ENCODE data around the gene DENND5B. TPM values are rescaled to one million over a fixed set of nuclear protein-coding genes. Genes with fewer than 3 reads are reported as not detected.
A peak's percentile ranks its signal among the peaks of the same experiment; 100 is the strongest.

Gene DENND5B
- polyA plus RNA-seq (2011; rRNA removed) (55.2 and 63.2 TPM in 2 replicates), polyA plus RNA-seq (2017; fragmentation: RNase III; extraction: RNeasy Plus Mini Kit Qiagen cat#74134 plus additional on column Dnase treatment) (14.9 to 15.5 TPM (median 15.3 TPM) in 3 replicates), polyA minus RNA-seq (2011; rRNA and poly(A)+ RNA removed) (58.4 and 60.4 TPM in 2 replicates)
- 13.2 and 17.1 TPM in 2 replicates for polyA plus RNA-seq (2012; cell fraction: cytosol; rRNA removed)
- 6.7 and 9.5 TPM in 2 replicates for polyA plus RNA-seq (2012; cell fraction: nucleus; rRNA removed)

GRCh38 chr12:31590642-31591379 lies at the start of gene DENND5B:
DENND5B (minus strand) TSS chr12:31591136; CDS start chr12:31590832, 304 bp downstream.
- ATAC-seq (peak; percentile 71 to 81), DNase-seq (ENCODE audit: low read depth in 1 of 2, low spot score in 1 of 2) (peak; percentile 64 to 78), FAIRE-seq (no peak)
- Histone ChIP-seq H3K27ac (peak within 1 kb of the TSS; percentile 86 to 97), H3K9me3 (no peaks in the 10 kb centered on the region), H3K4me1 (peaks cover 29% of the 10 kb centered on the region), H3K4me3 (peak within 1 kb of the TSS; percentile 60), H3K4me2 (peak within 1 kb of the TSS; percentile 85)
- POLR2A ChIA-PET, result interaction anchor here (0.8 to 3.6 kb wide), 12 partner anchors 11 to 265 kb away, joined by 3 to 44 read pairs (median 4); no protein-coding TSS in a partner anchor
- CTCF ChIA-PET, result interaction anchor here (0.6 to 3.4 kb wide), 11 partner anchors 8 to 187 kb away, joined by 3 to 21 read pairs (median 3); no protein-coding TSS in a partner anchor
- 4% methylated on average over 5 of the region's 117 CpGs for WGBS (ENCODE audit: missing lambda C conversion rate)
- TF ChIP-seq, protein P1, sequence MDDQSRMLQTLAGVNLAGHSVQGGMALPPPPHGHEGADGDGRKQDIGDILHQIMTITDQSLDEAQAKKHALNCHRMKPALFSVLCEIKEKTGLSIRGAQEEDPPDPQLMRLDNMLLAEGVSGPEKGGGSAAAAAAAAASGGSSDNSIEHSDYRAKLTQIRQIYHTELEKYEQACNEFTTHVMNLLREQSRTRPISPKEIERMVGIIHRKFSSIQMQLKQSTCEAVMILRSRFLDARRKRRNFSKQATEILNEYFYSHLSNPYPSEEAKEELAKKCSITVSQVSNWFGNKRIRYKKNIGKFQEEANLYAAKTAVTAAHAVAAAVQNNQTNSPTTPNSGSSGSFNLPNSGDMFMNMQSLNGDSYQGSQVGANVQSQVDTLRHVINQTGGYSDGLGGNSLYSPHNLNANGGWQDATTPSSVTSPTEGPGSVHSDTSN (IDR thresholded peaks at IDR 0.05), result no peak
- peak in 1 of 2 experiments; percentile 58; a peak in 3 of 5 replicates for TF ChIP-seq JUN (IDR thresholded peaks at IDR 0.05)
- TF ChIP-seq TFCP2L1 (CRISPR knock-in tag; IDR thresholded peaks at IDR 0.05), result no peak
- no peak for TF ChIP-seq NPAS2 (CRISPR knock-in tag; IDR thresholded peaks at IDR 0.05; ENCODE audit: borderline replicate concordance)
- TF ChIP-seq USF2 (IDR thresholded peaks at IDR 0.05), result no peak
- TF ChIP-seq CHD2 (IDR thresholded peaks at IDR 0.05; ENCODE audit: low read length, partially characterized antibody), result peak; percentile 41
- no peak for TF ChIP-seq MAFK (IDR thresholded peaks at IDR 0.05; ENCODE audit: partially characterized antibody)
- TF ChIP-seq REST (IDR thresholded peaks at IDR 0.05), result no peak
- TF ChIP-seq CHD4 (IDR thresholded peaks at IDR 0.05; ENCODE audit: borderline replicate concordance), result no peak
- TF ChIP-seq POLR2A (IDR thresholded peaks at IDR 0.05; ENCODE audit: low read length), result peak; percentile 48
- TF ChIP-seq CEBPB (IDR thresholded peaks at IDR 0.05), result no peak
- TF ChIP-seq ZFP36 (IDR thresholded peaks at IDR 0.05; ENCODE audit: borderline replicate concordance, partially characterized antibody), result no peak
- TF ChIP-seq FOSL2 (IDR thresholded peaks at IDR 0.05), result no peak
- peak; percentile 5; the same call in 1 of the 2 replicates for TF ChIP-seq FOSL2 (CRISPR knock-in tag; IDR thresholded peaks at IDR 0.05)
- TF ChIP-seq JUNB (IDR thresholded peaks at IDR 0.05), result no peak

DNA sequence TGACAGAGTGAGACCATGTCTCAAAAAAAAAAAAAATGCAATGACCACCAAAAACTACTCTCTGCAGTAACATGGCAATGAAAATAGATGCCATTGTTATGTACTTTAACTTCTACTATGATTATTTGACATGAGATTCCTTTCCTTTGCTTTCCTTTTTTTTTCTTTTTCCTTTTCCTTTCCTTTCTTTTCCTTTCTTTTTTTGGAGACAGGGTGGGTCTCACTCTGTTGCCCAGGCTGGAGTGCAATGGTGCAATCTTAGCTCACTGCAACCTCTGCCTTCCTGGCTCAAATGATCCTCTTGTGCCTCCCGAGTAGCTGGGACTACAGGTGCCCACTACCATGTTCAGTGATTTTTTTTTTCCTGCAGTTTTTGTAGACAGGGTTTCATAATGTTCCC lies 43.7 kb upstream of the DENND5B start:
- WGBS (ENCODE audit: missing lambda C conversion rate), result 80% methylated on average over 1 of the region's 1 CpG
- DNase-seq (ENCODE audit: low read depth in 1 of 2, low spot score in 1 of 2), result no peak
- ATAC-seq, result no peak
- TF ChIP-seq TFCP2L1 (CRISPR knock-in tag; IDR thresholded peaks at IDR 0.05) (no peak), EP300 (IDR thresholded peaks at IDR 0.05) (no peak), CBX2 (IDR thresholded peaks at IDR 0.05; ENCODE audit: borderline replicate concordance, low read depth) (no peak), NR3C1 (IDR thresholded peaks at IDR 0.05) (no peak), RARB (CRISPR knock-in tag; IDR thresholded peaks at IDR 0.05) (no peak), ZC3H11A (IDR thresholded peaks at IDR 0.05) (no peak), CHD4 (IDR thresholded peaks at IDR 0.05; ENCODE audit: borderline replicate concordance) (no peak), MAZ (IDR thresholded peaks at IDR 0.05; ENCODE audit: borderline replicate concordance, low read depth, low read length) (no peak), MAFK (IDR thresholded peaks at IDR 0.05; ENCODE audit: partially characterized antibody) (no peak), HOXA7 (CRISPR knock-in tag; IDR thresholded peaks at IDR 0.05) (no peak), HES2 (IDR thresholded peaks at IDR 0.05) (no peak), ZSCAN20 (CRISPR knock-in tag; IDR thresholded peaks at IDR 0.05) (no peak), JUN (IDR thresholded peaks at IDR 0.05) (no peak), ZNF302 (CRISPR knock-in tag; IDR thresholded peaks at IDR 0.05) (no peak), HOXB13 (CRISPR knock-in tag; IDR thresholded peaks at IDR 0.05; ENCODE audit: low read depth) (no peak)
- TF ChIP-seq, protein P2, sequence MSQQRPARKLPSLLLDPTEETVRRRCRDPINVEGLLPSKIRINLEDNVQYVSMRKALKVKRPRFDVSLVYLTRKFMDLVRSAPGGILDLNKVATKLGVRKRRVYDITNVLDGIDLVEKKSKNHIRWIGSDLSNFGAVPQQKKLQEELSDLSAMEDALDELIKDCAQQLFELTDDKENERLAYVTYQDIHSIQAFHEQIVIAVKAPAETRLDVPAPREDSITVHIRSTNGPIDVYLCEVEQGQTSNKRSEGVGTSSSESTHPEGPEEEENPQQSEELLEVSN (IDR thresholded peaks at IDR 0.05; ENCODE audit: borderline replicate concordance, low read depth), result no peak
- ChIA-PET CTCF (interaction anchor here (5.3 kb wide), 1 partner anchor 231 kb away, joined by 83 read pairs; no protein-coding TSS in a partner anchor), POLR2A (no interaction called here)
- H3K27ac ChIP-seq, result peak overlapping the region in 1 of 2 experiments; percentile 82; a peak in 3 of 6 replicates
- H3K4me2 ChIP-seq, result no peak overlapping the region
- H3K9me3 ChIP-seq, result no peaks in the 10 kb centered on the region
- H3K4me1 ChIP-seq, result peaks cover 10% of the 10 kb centered on the region
- H3K4me3 ChIP-seq, result no peak overlapping the region
- FAIRE-seq, result no peak

All from A549 (cell line).